ENCODE data around the gene ARHGAP10. TPM values are rescaled to one million over a fixed set of nuclear protein-coding genes. Genes with fewer than 3 reads are reported as not detected.
A peak's percentile ranks its signal among the peaks of the same experiment; 100 is the strongest.
"Not testable (repeated sequence)": the region's sequence is repeated elsewhere in the genome, so short reads cannot be mapped to it uniquely, and the experiment has no call there.

Gene ARHGAP10
- total RNA-seq, 1 experiment from 2014 or later = 9.0 TPM

GRCh38 chr4:147985376-147985775 lies 253.5 kb downstream of the ARHGAP10 start:
- no peak for DNase-seq (ENCODE audit: low read depth)

- DNase-seq (ENCODE audit: low read depth) = no peak
Measured at GRCh38 chr4:147987252-147987651, 255.4 kb downstream of the ARHGAP10 start.

DNA sequence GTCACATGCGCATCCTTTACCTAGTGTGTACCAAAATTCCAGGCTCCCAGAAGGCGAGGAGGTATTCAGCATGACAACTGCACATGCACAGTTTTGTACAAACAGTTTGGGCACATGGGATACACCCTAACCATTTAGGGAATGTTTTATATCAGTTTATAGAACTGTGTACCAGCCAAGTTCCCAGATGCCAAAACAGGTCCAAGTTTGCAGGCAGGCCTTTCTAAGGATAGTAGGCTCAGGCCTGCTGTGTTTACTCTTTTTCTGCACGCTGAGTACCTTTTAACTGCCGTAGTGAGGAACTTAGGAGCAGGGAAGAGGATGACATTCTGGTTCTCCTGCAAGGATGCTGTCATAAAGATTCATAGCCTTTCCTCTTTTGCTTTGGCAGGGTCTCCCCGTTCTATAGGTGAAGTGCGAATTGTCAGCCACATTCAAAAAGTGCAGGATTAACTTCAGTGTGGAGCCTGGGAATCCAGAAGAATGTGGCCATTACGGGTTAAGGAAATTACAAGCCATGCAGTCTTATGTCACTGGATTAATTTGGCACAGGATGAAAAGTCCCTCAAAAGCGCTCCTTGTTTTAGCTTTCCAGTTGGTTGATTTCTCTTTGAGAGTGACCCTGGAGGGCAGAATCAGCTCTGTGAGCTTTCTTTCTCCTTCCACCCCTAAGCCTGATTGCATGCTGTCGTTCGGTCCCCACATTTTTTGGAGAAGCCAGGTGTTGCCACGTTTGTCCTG lies 259.8 kb downstream of the ARHGAP10 start:
- no peak for DNase-seq (ENCODE audit: low read depth)

- DNase-seq (ENCODE audit: low read depth) = no peak
Measured at GRCh38 chr4:147994076-147994475, 262.2 kb downstream of the ARHGAP10 start.

DNA sequence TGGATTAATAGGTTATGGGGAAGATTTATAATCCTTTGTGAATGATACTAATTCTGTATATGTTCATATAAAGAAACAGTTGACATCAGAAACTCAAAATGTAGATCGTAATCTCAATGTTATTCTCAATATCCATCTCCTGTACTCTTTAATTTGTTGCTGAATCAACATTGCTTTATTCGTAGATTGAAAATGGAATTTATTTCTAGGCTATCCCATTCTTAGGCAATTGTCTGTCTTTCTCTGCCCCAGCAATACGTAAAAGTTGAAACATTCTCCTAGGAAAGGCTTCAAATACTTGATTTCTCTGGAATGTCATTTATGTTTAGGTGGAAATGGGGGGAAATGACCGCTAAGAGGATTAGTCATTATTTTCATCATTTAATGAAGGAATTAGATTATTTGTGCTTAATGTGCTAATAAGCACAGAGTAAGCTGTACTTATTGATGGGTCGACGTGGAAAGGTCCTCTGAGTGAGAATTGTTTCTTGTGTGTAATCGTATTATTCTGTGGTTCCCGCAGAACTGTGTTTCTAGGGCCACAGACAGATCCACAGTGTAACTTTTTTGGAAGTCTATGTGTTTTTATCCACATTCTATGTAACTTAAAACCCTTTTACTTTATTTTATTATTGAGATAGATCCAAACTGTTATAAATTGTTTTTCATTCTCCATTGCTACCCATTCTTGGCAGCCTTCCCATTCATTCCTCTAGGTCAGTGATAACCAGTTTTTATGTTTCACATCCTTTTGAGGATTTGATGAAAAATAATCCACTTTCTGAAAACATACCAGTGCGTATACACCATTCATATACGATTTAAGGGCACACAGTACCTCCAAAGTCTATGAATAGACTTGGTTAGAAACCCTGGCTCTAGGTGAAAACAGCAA lies 262.9 kb downstream of the ARHGAP10 start:
- no peak for DNase-seq (ENCODE audit: low read depth)

- no peak for DNase-seq (ENCODE audit: low read depth)
Measured at GRCh38 chr4:147996859-147997258, 265.0 kb downstream of the ARHGAP10 start.

DNA sequence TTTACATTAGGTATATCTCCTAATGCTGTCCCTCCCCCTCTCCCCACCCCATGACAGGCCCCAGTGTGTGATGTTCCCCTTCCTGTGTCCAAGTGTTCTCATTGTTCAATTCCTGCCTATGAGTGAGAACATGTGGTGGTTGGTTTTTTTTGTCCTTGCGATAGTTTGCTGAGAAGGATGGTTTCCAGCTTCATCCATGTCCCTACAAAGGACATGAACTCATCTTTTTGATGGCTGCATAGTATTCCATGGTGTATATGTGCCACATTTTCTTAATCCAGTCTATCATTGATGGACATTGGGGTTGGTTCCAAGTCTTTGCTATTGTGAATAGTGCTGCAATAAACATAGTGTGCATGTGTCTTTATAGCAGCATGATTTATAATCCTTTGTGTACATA lies 268.1 kb downstream of the ARHGAP10 start:
- DNase-seq (ENCODE audit: low read depth) = not testable (repeated sequence)

- DNase-seq (ENCODE audit: low read depth) = peak; percentile 62
Measured at GRCh38 chr4:148004228-148004857, 272.5 kb downstream of the ARHGAP10 start.

- DNase-seq (ENCODE audit: low read depth) = no peak
Measured at GRCh38 chr4:148006001-148006400, 274.1 kb downstream of the ARHGAP10 start.

GRCh38 chr4:148007314-148007760 lies 275.4 kb downstream of the ARHGAP10 start:
- DNase-seq (ENCODE audit: low read depth) = peak; percentile 97

DNA sequence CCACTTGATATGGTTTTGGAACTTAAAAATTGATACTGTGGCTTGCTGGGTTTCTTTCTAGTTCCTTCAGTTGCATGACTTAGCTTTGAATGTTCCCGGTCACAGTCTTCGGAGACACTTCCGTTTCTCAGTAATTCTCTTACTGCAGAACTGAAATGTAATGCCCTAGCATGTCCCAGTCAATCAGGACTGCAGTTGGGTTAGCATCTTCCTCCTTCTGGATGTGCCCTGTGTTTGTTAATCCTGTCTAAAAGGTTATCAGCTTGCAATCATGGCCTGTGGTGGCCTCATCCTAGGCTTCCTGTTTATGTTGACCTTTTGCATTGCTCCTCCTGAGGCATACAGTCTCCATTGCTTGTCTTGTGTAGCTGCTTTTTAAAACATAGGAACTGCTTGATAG lies 275.9 kb downstream of the ARHGAP10 start:
- DNase-seq (ENCODE audit: low read depth) = peak; percentile 26

- no peak for DNase-seq (ENCODE audit: low read depth)
Measured at GRCh38 chr4:148015058-148015457, 283.2 kb downstream of the ARHGAP10 start.

DNA sequence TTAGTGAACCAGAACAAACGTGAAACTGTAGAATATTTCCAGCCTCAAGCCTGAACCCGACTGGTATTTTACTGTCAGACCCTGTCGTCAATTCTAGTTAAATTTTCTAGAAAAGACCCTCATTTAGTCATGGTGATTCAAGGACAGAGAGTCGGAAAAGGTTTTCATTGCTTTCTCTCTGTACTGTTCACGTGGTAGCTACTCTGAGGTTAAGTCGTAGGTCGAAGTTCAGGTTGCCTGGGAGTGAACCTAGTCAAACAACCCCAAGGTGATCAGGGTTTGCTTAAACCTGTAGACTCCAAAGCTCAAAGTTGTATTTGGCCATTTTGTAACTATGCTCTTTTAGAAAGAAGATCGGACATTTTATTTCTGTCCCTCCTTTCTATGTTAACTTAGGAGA lies 283.6 kb downstream of the ARHGAP10 start:
- no peak for DNase-seq (ENCODE audit: low read depth)

GRCh38 chr4:148016063-148016637 lies 284.3 kb downstream of the ARHGAP10 start:
- DNase-seq (ENCODE audit: low read depth) = no peak

DNA sequence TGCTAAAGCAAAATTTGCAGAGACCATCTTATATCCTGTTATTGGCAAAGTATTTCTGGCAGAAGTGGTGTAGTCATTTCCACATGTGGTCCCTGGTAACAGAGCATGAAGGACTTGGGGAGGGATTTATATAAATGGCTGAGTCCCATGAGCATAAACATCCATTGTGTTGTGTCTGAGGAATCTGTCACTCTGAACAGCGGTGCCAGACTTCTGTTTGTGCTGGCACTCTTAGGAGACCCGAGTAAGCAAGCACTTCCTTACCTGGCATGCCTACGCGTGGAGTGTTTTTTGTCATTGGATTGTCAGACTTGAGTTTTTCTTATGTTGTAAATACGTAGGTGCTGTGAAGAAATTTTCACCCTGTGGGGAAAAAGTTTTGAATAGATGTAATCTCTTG lies 285.9 kb downstream of the ARHGAP10 start:
- no peak for DNase-seq (ENCODE audit: low read depth)

DNA sequence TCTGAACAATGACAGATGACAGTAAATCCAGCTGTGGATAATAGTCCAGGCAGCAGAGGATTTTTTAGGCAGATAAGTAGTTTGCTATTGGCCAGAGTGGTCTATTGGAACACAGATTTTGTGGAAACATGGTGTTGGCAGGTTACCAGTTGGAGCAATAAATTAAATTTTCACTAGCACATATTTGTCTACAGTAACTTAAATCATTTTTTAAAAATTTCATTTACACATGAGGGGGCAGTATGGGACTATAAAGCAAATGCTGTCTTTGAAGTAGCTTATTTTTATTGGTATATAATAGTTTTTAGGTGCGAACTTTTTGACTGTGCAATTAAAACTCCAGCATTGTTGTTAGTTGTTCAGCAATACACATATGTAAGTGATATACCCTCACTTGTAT lies 289.8 kb downstream of the ARHGAP10 start:
- DNase-seq (ENCODE audit: low read depth) = no peak

GRCh38 chr4:148022975-148023374 lies 291.1 kb downstream of the ARHGAP10 start:
- DNase-seq (ENCODE audit: low read depth) = no peak

DNA sequence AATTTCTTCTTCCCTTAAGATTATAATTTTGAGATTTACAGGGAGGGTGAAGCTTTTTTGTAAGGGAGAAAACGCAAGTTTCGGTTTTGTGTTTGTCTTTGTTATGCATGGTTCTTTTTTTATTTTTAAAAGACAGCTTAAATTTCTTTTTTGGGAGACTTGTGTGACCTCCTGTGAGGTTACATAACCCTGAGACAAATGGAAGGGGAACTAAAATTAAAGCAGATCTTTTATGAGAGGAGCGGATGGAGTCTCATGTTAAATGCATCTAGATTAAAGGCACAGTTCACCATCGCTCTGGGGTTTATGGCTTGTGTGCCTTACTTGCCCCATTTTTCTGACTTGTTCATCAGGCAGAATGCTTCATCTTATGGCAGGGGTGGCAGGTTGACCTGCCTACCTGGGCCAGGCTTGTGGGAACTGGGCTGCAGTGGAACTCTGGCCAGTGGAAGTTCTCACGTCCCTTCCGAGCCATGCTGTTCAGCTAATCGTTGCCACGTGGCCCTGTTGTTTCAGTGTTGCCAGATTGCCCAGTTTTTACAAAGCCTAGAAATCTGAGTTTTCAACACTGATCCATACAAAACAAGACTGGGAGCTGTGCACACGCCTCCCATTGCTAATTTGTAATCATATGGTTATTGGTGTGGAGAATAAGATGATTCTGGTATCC lies 291.8 kb downstream of the ARHGAP10 start:
- no peak for DNase-seq (ENCODE audit: low read depth)

- peak; percentile 53 for DNase-seq (ENCODE audit: low read depth)
Measured at GRCh38 chr4:148025981-148026380, 294.1 kb downstream of the ARHGAP10 start.

DNA sequence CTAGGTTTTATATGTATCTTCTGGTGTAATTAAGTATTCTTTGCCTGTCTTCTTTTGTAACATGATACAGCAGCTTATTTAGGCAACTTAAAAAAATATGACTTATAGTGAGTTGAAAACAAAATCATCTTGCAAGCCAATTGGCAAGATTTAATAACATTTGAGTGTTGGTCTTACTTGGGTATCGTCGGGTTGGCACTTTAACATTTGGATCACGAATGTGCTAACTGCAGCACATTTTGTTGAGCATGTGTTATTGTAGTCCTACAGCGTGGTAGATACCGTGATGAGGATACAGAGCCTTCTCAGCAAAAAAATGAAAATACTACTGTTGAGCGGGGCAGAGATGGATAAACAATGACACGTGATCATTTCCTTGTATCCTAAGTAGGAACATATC lies 295.3 kb downstream of the ARHGAP10 start:
- no peak for DNase-seq (ENCODE audit: low read depth)

DNA sequence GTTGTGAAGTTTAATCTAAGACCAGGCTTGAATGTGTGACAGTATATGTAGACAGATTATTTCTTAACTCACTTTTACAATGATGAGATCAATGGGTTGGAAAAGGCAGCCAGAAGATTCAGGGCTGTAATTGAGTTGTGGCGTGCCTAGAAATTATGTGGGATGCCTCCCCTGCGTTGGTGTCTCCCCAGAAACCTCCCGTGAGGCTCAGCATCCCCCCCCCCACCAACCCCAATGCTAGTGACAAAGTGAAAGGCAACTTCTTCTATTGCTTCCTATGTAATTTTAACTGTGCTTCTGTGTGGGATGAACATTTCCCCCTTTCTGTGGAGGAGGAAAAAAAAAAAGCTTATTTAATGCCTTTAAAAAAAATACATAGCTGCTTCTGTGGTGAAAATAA lies 297.9 kb downstream of the ARHGAP10 start:
- DNase-seq (ENCODE audit: low read depth) = no peak
